ENCODE results near the gene GSAP.

- no peak for TF ChIP-seq POLR2A (IDR thresholded peaks at IDR 0.05; ENCODE audit: low read depth, low read length)
- TF ChIP-seq FOS (IDR thresholded peaks at IDR 0.05; ENCODE audit: borderline replicate concordance, insufficient read depth, low read length): no peak
Observed at GRCh38 chr7:77386165-77386822, 29.9 kb downstream of the GSAP start.

Measured in endothelial cell of umbilical vein (primary cell).